Dendritic cell treated with granulocyte-macrophage colony-stimulating factor and Interleukin-4, amounts not matched to agents 40 ng/mL and 50 ng/mL, for 4 days (primary cell): Measurements from ENCODE around the gene NCCRP1.
"Not testable (repeated sequence)": the region's sequence is repeated elsewhere in the genome, so short reads cannot be mapped to it uniquely, and the experiment has no call there.

Experiments used
- H3K27ac Mint-ChIP-seq: one replicate; pipeline ENCODE4 v1.8.0; 2022; ENCODE audit warnings: mild to moderate bottlenecking, mixed read lengths
- H3K27me3 Mint-ChIP-seq: one replicate; pipeline ENCODE4 v1.8.0; 2022; ENCODE audit warnings: mild to moderate bottlenecking, mixed read lengths
- H3K36me3 Mint-ChIP-seq: one replicate; pipeline ENCODE4 v1.8.0; 2022; ENCODE audit warnings: low read depth, mixed read lengths
- H3K4me1 Mint-ChIP-seq: one replicate; pipeline ENCODE4 v1.8.0; 2022; ENCODE audit warnings: low read depth, mixed read lengths
- H3K4me3 Mint-ChIP-seq: one replicate; pipeline ENCODE4 v1.8.0; 2022; ENCODE audit warnings: mild to moderate bottlenecking, moderate library complexity, mixed read lengths
- H3K9me3 Mint-ChIP-seq: one replicate; pipeline ENCODE4 v1.8.0; 2022; ENCODE audit warnings: mixed read lengths
- intact Hi-C: fragments of 100-400 bp; cut with micrococcal nuclease; formaldehyde crosslinking; loops from one replicate; pipeline ENCODE4 v1.15.0; 2022

The NCCRP1 gene

DNA sequence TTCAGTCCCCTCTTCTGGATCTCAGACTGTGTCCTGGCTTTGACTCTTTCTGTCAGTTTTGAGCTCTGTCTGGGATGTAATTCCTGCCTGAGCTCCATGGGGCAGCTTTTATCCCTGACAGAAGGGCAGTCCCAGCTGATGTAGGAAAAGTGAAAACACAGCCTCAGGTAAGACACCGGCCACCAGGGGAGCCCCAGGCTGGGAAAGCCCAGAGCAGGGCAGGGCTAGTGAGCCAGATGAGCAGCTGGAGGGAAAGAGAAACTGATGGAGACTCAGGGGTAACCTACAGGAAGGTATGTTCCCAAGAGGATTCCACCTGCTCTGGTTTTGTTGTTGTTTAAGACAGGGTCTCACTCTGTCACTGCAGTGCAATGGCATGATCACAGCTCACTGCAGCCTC lies 48.4 kb downstream of the NCCRP1 start:
- intact Hi-C loops, H3K4me1 Mint-ChIP-seq, H3K9me3 Mint-ChIP-seq, H3K4me3 Mint-ChIP-seq, H3K36me3 Mint-ChIP-seq, H3K27ac Mint-ChIP-seq: not testable (repeated sequence)
- H3K27me3 Mint-ChIP-seq, result peaks cover 42% of the 10 kb centered on the region

- Mint-ChIP-seq H3K27ac (no peak overlapping the region), H3K27me3 (peaks cover 44% of the 10 kb centered on the region), H3K4me1 (no peaks in the 10 kb centered on the region), H3K4me3 (no peak overlapping the region), H3K9me3 (no peaks in the 10 kb centered on the region), H3K36me3 (no peaks in the 10 kb centered on the region)
- intact Hi-C loops, result no loop called here
These were observed 50.3 kb downstream of the NCCRP1 start for GRCh38 chr19:39246951-39247669.

DNA sequence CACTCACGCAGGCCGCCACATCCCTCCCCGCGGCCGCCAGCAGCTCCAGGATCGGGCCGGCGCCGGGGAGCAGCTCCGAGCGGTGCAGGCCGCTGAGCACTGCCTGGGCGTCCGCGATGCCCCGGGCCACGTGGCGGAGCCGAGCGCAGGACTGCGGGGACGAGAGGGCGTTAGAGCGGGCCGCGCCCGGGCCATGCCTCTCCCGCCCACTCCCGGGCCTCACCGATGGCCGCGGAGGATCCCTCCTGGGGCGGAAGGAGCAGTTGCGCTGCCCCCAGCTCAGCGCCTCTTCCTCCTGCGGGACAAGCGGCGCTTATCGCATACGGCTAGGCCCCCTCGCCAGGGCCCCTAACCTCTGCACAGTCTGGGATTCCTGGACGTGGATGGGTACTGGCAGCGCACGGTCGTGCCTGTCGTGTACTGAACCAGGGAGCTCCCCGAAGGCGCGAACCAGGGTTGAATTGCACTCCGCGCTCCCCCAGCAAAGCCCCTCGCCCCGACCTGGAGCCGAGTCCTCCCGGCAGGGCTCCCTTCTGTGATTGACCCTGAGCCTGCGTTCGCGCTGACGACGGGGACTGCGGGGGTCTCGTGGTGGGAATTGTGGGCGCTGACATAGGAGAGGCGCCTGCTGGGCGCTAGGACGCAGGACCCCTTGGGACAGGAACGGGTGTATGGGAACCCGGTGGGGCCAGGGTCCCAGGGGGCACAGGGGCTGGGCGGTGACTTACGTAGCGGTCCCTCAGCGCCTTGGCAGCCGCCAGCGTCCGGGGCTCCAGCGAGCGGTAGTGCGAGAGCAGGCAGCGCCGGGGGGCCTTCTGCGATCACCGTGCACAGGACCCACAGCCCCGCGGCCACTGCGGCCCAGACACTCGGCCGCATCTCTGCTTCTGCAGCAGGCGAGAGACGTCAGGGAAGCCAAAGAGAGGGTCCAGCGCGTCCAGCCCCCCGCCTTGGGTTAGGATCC lies 51.2 kb downstream of the NCCRP1 start:
- no peak overlapping the region for H3K4me3 Mint-ChIP-seq
- no peaks in the 10 kb centered on the region for H3K9me3 Mint-ChIP-seq
- H3K36me3 Mint-ChIP-seq, result no peaks in the 10 kb centered on the region
- peaks cover 5% of the 10 kb centered on the region for H3K4me1 Mint-ChIP-seq
- no peak overlapping the region for H3K27ac Mint-ChIP-seq
- peaks cover 50% of the 10 kb centered on the region for H3K27me3 Mint-ChIP-seq
- intact Hi-C loops, result no loop called here

DNA sequence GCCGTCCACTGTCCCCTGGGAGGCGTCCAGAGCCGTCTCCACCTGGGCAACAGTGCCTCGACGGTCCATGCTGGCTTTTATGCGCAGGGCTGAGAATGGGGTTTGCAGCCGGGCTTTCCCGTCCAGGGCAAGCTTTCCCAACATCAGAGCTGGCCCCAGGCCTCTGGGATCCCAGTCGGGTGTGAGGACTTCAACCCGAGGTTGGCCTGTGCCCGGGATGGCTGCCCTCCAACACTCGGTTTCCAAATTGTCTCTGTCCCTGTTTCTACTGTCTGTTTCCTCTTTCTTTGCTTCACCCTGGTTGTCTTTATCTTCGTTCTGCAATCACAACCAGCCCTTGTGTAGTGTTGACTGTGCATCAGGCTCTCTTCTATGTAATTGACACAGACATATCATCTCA lies 52.0 kb downstream of the NCCRP1 start, which contains the start of gene IFNL4:
IFNL4 (minus strand) TSS at position 51 of the 400 bp plus-strand sequence.
- H3K4me1 Mint-ChIP-seq, result peaks cover 5% of the 10 kb centered on the region
- no peaks in the 10 kb centered on the region for H3K36me3 Mint-ChIP-seq
- intact Hi-C loops, result no loop called here
- H3K4me3 Mint-ChIP-seq, result no peak within 1 kb of the TSS
- peaks cover 49% of the 10 kb centered on the region for H3K27me3 Mint-ChIP-seq
- no peak within 1 kb of the TSS for H3K27ac Mint-ChIP-seq
- no peaks in the 10 kb centered on the region for H3K9me3 Mint-ChIP-seq

GRCh38 chr19:39251081-39251480 lies 54.3 kb downstream of the NCCRP1 start:
- Mint-ChIP-seq H3K9me3 (no peaks in the 10 kb centered on the region), H3K36me3 (no peaks in the 10 kb centered on the region), H3K27me3 (peaks cover 51% of the 10 kb centered on the region), H3K27ac (no peak overlapping the region), H3K4me3 (no peak overlapping the region), H3K4me1 (peaks cover 5% of the 10 kb centered on the region)
- intact Hi-C loops, result no loop called here
